PC-9 (cell line): Measurements from ENCODE around the gene ADAR. TPM values are rescaled to one million over a fixed set of nuclear protein-coding genes. Genes with fewer than 3 reads are reported as not detected.

Experiments
- BruUV-seq: library from RNA; stranded (reverse); fragments of 400-500 nt; replicated peaks from 2 replicates; lab custom pipeline; 2021; lab: Mats Ljungman, UMichigan
- CTCF ChIA-PET: fragments of 300-600 bp; sonication (Branson Sonifier 250); formaldehyde crosslinking; loops from one replicate; lab custom pipeline; 2022; ENCODE audit warnings: antibody characterized with exemption; lab: Charles Lee
- POLR2A ChIA-PET: fragments of 300-600 bp; sonication (Branson Sonifier 250); formaldehyde crosslinking; loops from one replicate; lab custom pipeline; 2022; ENCODE audit warnings: antibody characterized with exemption; ENCODE audit not compliant: unreplicated experiment; lab: Charles Lee
- DNase-seq, 2 experiments: peaks; one replicate each; pipeline versions ENCODE4 v3.0.0 to v3.0.0-alpha.2; 2015 to 2022; ENCODE audit warnings: mixed read lengths in 1 of 2
- H2AFZ ChIP-seq: fragments of 200-600 bp; sonication (generic); 2 replicates; pipeline ENCODE4 v1.8.1; 2017; ENCODE audit warnings: antibody characterized with exemption
- H3F3A ChIP-seq: fragments of 200-600 bp; sonication (generic); 2 replicates; pipeline ENCODE4 v1.8.1; 2017; ENCODE audit warnings: antibody characterized with exemption, mild to moderate bottlenecking, low read depth; ENCODE audit not compliant: insufficient read depth
- H3K27ac ChIP-seq: fragments of 200-600 bp; sonication (generic); 2 replicates; pipeline ENCODE4 v1.6.1; 2016; ENCODE audit warnings: mixed run types
- H3K27me3 ChIP-seq: fragments of 200-600 bp; sonication (generic); 2 replicates; pipeline ENCODE4 v1.6.1; 2016; ENCODE audit warnings: low read depth, mixed run types; ENCODE audit not compliant: insufficient read depth
- H3K36me3 ChIP-seq: fragments of 200-600 bp; sonication (generic); 2 replicates; pipeline ENCODE4 v1.6.1; 2016; ENCODE audit warnings: low read depth, mixed run types
- H3K4me1 ChIP-seq: fragments of 200-600 bp; sonication (generic); replicated peaks from 2 replicates; pipeline ENCODE4 v1.6.1; 2016; ENCODE audit warnings: mixed run types; ENCODE audit not compliant: insufficient read depth
- H3K4me2 ChIP-seq: fragments of 200-600 bp; sonication (generic); 2 replicates; pipeline ENCODE4 v1.6.1; 2017; ENCODE audit warnings: mixed run types
- H3K4me3 ChIP-seq: fragments of 200-600 bp; sonication (generic); 2 replicates; pipeline ENCODE4 v1.6.1; 2016; ENCODE audit warnings: mixed run types
- H3K79me2 ChIP-seq: fragments of 200-600 bp; sonication (generic); 2 replicates; pipeline ENCODE4 v1.6.1; 2017; ENCODE audit warnings: low read depth, mixed run types
- H3K9me2 ChIP-seq: fragments of 200-600 bp; sonication (generic); 2 replicates; pipeline ENCODE4 v1.8.1; 2017; ENCODE audit warnings: mild to moderate bottlenecking; ENCODE audit not compliant: insufficient read depth
- H3K9me3 ChIP-seq: fragments of 200-600 bp; sonication (generic); 2 replicates; pipeline ENCODE4 v1.8.1; 2016; ENCODE audit warnings: low read depth; ENCODE audit not compliant: insufficient read depth
- H4K20me1 ChIP-seq: fragments of 200-600 bp; sonication (generic); 2 replicates; pipeline ENCODE4 v1.8.1; 2017; ENCODE audit not compliant: insufficient read depth
- CTCF ChIP-seq: fragments of 200-600 bp; sonication (generic); conservative IDR thresholded peaks from 2 replicates; pipeline ENCODE4 v1.6.1; 2017; ENCODE audit warnings: mixed run types, antibody characterized with exemption, mild to moderate bottlenecking, moderate library complexity
- EZH2 ChIP-seq: fragments of 200-600 bp; sonication (generic); IDR thresholded peaks from 2 replicates; pipeline ENCODE4 v1.8.0; 2017; ENCODE audit warnings: antibody characterized with exemption, low read depth
- intact Hi-C: fragments of 100-400 bp; cut with micrococcal nuclease; formaldehyde crosslinking; loops from one replicate; pipeline ENCODE4 v1.10.0; 2022; ENCODE audit not compliant: unreplicated experiment
- total RNA-seq: library from RNA; stranded (reverse); gene quantifications from 2 replicates; pipeline ENCODE4 v1.2.3, GENCODE V29; 2021

ADAR gene
- total RNA-seq, 1 experiment from 2014 or later, result 120 TPM

GRCh38 chr1:154549202-154549770 lies 58.7 kb downstream of the ADAR start:
- BruUV-seq, result no TSS peak
- no peaks in the 10 kb centered on the region; the same call in none of the 2 replicates for H4K20me1 ChIP-seq
- intact Hi-C loops, result loop anchor here (5.0 kb wide), 2 partner anchors 142 to 272 kb away; partner anchors contain the start of gene IL6R
- no peaks in the 10 kb centered on the region for H3K9me2 ChIP-seq
- no peaks in the 10 kb centered on the region for H3K79me2 ChIP-seq
- no peaks in the 10 kb centered on the region for H3K9me3 ChIP-seq
- no peak overlapping the region for H2AFZ ChIP-seq
- no peaks in the 10 kb centered on the region for H3K4me1 ChIP-seq
- no peak overlapping the region for H3K4me3 ChIP-seq
- CTCF ChIA-PET, result no interaction called here
- H3K27ac ChIP-seq, result no peak overlapping the region
- no peak overlapping the region for H3K4me2 ChIP-seq
- TF ChIP-seq CTCF (no peak), EZH2 (no peak)
- no peak for DNase-seq
- peaks cover 30% of the 10 kb centered on the region for H3K36me3 ChIP-seq
- peaks cover 9% of the 10 kb centered on the region; the same call in 1 of the 2 replicates for H3K27me3 ChIP-seq
- H3F3A ChIP-seq, result peaks cover 15% of the 10 kb centered on the region; the same call in 1 of the 2 replicates
- POLR2A ChIA-PET, result no interaction called here

- no peaks in the 10 kb centered on the region for H3K4me1 ChIP-seq
- CTCF ChIA-PET, result no interaction called here
- no peaks in the 10 kb centered on the region for H3K79me2 ChIP-seq
- no peaks in the 10 kb centered on the region for H3K9me3 ChIP-seq
- intact Hi-C loops, result loop anchor here (5.0 kb wide), 2 partner anchors 141 to 271 kb away; partner anchors contain the start of gene IL6R
- no peak for TF ChIP-seq CTCF
- no peak for TF ChIP-seq EZH2
- peaks cover 19% of the 10 kb centered on the region; the same call in 1 of the 2 replicates for H3K27me3 ChIP-seq
- H3K4me3 ChIP-seq, result no peak overlapping the region
- no peak overlapping the region for H3K4me2 ChIP-seq
- POLR2A ChIA-PET, result no interaction called here
- no peak overlapping the region for H3K27ac ChIP-seq
- no peak overlapping the region for H2AFZ ChIP-seq
- H3K36me3 ChIP-seq, result peaks cover 19% of the 10 kb centered on the region
- BruUV-seq, result no TSS peak
- peaks cover 15% of the 10 kb centered on the region; the same call in 1 of the 2 replicates for H3F3A ChIP-seq
- no peaks in the 10 kb centered on the region for H3K9me2 ChIP-seq
- no peaks in the 10 kb centered on the region; the same call in none of the 2 replicates for H4K20me1 ChIP-seq
- DNase-seq, result no peak
These were observed 60.0 kb downstream of the ADAR start for GRCh38 chr1:154548028-154548427.

- Histone ChIP-seq H3K4me1 (no peaks in the 10 kb centered on the region), H3K9me3 (no peaks in the 10 kb centered on the region), H2AFZ (no peak overlapping the region), H3K36me3 (peaks cover 11% of the 10 kb centered on the region), H3K27ac (no peak overlapping the region), H3K4me3 (no peak overlapping the region), H3K79me2 (no peaks in the 10 kb centered on the region), H3K4me2 (no peak overlapping the region), H3K9me2 (no peaks in the 10 kb centered on the region), H3K27me3 (peaks cover 25% of the 10 kb centered on the region), H4K20me1 (no peaks in the 10 kb centered on the region; the same call in none of the 2 replicates), H3F3A (peaks cover 15% of the 10 kb centered on the region; the same call in 1 of the 2 replicates)
- DNase-seq, result no peak
- ChIA-PET CTCF (interaction anchor here (0.6 to 1.2 kb wide), 4 partner anchors 67 to 385 kb away, joined by 3 to 12 read pairs (median 4); a partner anchor contains a TSS), POLR2A (interaction anchor here (0.6 kb wide), 1 partner anchor 354 kb away, joined by 4 read pairs; no protein-coding TSS in a partner anchor)
- BruUV-seq, result no TSS peak
- intact Hi-C loops, result loop anchor here (2.0 to 5.0 kb wide), 3 partner anchors 140 to 360 kb away; partner anchors contain the start of gene IL6R
- TF ChIP-seq EZH2 (no peak), CTCF (no peak)
These were observed 60.8 kb downstream of the ADAR start for GRCh38 chr1:154547105-154547732.
